ENCODE data around the gene FMO3. TPM values are rescaled to one million over a fixed set of nuclear protein-coding genes. Genes with fewer than 3 reads are reported as not detected.

The FMO3 gene
- total RNA-seq, 2 experiments from 2014 or later = not detected

- Mint-ChIP-seq H3K36me3 (ENCODE audit: low read depth) (no peaks in the 10 kb centered on the region), H3K27me3 (peaks cover 13% of the 10 kb centered on the region), H3K27ac (no peak overlapping the region), H3K9me3 (no peaks in the 10 kb centered on the region), H3K4me3 (no peak overlapping the region), H3K4me1 (ENCODE audit: low read depth) (no peaks in the 10 kb centered on the region)
- intact Hi-C loops (cut with micrococcal nuclease) = no loop called here
- ATAC-seq (no peak), DNase-seq (no peak)
- no peak for TF ChIP-seq CTCF (IDR thresholded peaks at IDR 0.05)
- ChIA-PET CTCF (no interaction called here), POLR2A (no interaction called here)
Observed at GRCh38 chr1:171140401-171140800, 49.7 kb downstream of the FMO3 start.

GRCh38 chr1:171140956-171141687 lies 50.4 kb downstream of the FMO3 start:
- DNase-seq = no peak
- H3K27ac Mint-ChIP-seq = no peak overlapping the region
- H3K4me3 Mint-ChIP-seq = no peak overlapping the region
- ChIA-PET CTCF (interaction anchor here (0.8 kb wide), 1 partner anchor 86 kb away, joined by 3 read pairs; no protein-coding TSS in a partner anchor), POLR2A (interaction anchor here (0.5 kb wide), 1 partner anchor 416 kb away, joined by 3 read pairs; no protein-coding TSS in a partner anchor)
- intact Hi-C loops (cut with micrococcal nuclease) = no loop called here
- no peaks in the 10 kb centered on the region for H3K36me3 Mint-ChIP-seq (ENCODE audit: low read depth)
- no peak for TF ChIP-seq CTCF (IDR thresholded peaks at IDR 0.05)
- no peaks in the 10 kb centered on the region for H3K9me3 Mint-ChIP-seq
- no peak for ATAC-seq
- H3K27me3 Mint-ChIP-seq = peaks cover 13% of the 10 kb centered on the region
- H3K4me1 Mint-ChIP-seq (ENCODE audit: low read depth) = no peaks in the 10 kb centered on the region

DNA sequence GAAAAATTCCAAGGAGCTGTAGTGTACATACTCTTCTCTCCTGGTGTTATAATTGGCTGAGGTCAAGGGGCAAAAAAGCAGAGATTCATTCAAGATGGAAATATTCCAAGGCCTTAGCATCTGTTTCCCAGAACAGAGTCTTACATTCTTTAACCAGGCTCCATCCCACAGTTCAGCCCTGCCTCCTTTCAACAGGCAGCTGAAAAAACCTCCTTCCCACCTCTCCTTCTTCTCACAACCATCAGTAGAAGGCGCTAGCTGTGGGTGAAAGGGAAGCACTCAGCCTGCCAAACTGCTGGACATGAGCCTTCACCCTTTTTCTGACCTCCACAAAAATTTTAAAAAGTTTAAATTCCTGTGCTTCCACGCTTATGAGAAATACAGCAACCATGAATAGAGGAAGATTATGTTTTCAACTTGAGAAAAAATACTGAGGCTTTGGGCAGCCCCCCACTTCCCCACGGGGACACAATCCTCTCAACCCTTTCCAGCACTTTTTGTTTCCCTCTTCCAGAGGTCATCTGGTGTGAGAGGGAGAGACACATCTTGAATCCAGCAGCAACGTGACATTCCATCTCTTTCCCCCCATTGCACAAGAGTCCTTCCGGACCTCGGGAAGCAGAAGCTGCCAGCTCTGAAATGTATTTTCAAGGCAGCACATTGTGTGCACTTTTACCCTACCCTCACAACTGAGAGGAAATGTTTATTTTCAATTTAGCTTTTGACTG lies 51.1 kb downstream of the FMO3 start:
- no peaks in the 10 kb centered on the region for H3K36me3 Mint-ChIP-seq (ENCODE audit: low read depth)
- no peak for TF ChIP-seq CTCF (IDR thresholded peaks at IDR 0.05)
- no peak overlapping the region for H3K27ac Mint-ChIP-seq
- H3K4me3 Mint-ChIP-seq = no peak overlapping the region
- intact Hi-C loops (cut with micrococcal nuclease) = no loop called here
- no peaks in the 10 kb centered on the region for H3K4me1 Mint-ChIP-seq (ENCODE audit: low read depth)
- no peak for ATAC-seq
- no peak for DNase-seq
- POLR2A ChIA-PET = interaction anchor here (0.5 kb wide), 1 partner anchor 417 kb away, joined by 3 read pairs; no protein-coding TSS in a partner anchor
- no peaks in the 10 kb centered on the region for H3K9me3 Mint-ChIP-seq
- H3K27me3 Mint-ChIP-seq = peaks cover 8% of the 10 kb centered on the region
- CTCF ChIA-PET = interaction anchor here (0.8 kb wide), 1 partner anchor 85 kb away, joined by 3 read pairs; no protein-coding TSS in a partner anchor

- Mint-ChIP-seq H3K36me3 (ENCODE audit: low read depth) (no peaks in the 10 kb centered on the region), H3K4me1 (ENCODE audit: low read depth) (no peaks in the 10 kb centered on the region), H3K4me3 (no peak overlapping the region), H3K27ac (no peak overlapping the region), H3K9me3 (no peaks in the 10 kb centered on the region), H3K27me3 (peaks cover 6% of the 10 kb centered on the region)
- TF ChIP-seq CTCF (IDR thresholded peaks at IDR 0.05) = no peak
- DNase-seq = no peak
- CTCF ChIA-PET = no interaction called here
- POLR2A ChIA-PET = no interaction called here
- ATAC-seq = no peak
- intact Hi-C loops (cut with micrococcal nuclease) = no loop called here
Observed at GRCh38 chr1:171142416-171143385, 52.0 kb downstream of the FMO3 start.

Measured in activated CD8-positive, alpha-beta T cell treated with anti-CD3 and anti-CD28 coated beads for 36 hours (primary cell).